ENCODE measurements around the gene OLFML2A.
A peak's percentile ranks its signal among the peaks of the same experiment; 100 is the strongest.
"Not testable (repeated sequence)": the region's sequence is repeated elsewhere in the genome, so short reads cannot be mapped to it uniquely, and the experiment has no call there.

OLFML2A gene

DNA sequence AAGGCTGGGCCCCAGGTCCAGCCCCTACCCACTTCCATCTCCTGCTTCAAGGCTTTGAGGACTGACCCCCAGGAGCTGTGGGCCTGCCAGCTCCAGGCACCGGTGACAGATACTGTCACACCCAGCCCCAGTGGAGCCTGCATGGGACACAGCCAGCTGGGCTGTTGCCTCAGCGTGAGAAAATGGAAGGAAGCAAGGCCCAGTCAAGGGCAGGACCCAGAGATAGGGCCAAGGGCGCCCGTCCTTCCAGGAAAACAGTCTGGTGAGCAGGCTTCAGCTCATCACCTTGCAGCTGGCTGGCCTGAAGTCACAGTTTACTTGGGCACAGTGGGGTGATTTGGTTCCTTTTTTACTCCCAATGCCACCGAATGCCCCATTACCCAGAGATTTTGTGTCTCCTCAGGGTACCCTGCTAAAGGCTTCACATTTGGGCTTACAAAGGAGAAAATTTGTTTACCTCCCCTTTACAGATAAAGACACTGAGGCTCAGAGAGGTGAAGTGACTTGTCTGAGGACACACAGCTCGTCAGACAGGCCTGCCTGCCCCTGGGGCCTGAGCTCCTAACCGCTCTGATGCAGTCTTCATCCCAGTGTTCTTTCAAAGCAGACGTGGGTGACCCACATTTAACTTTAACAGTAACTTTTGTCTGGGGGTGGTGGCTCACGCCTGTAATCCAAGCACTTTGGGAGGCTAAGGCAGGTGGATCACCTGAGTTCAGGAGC lies 54.9 kb downstream of the OLFML2A start:
- no peaks in the 10 kb centered on the region for H3K36me3 Mint-ChIP-seq (ENCODE audit: low read depth)
- no peaks in the 10 kb centered on the region for H3K9me3 Mint-ChIP-seq
- TF ChIP-seq, protein P1, sequence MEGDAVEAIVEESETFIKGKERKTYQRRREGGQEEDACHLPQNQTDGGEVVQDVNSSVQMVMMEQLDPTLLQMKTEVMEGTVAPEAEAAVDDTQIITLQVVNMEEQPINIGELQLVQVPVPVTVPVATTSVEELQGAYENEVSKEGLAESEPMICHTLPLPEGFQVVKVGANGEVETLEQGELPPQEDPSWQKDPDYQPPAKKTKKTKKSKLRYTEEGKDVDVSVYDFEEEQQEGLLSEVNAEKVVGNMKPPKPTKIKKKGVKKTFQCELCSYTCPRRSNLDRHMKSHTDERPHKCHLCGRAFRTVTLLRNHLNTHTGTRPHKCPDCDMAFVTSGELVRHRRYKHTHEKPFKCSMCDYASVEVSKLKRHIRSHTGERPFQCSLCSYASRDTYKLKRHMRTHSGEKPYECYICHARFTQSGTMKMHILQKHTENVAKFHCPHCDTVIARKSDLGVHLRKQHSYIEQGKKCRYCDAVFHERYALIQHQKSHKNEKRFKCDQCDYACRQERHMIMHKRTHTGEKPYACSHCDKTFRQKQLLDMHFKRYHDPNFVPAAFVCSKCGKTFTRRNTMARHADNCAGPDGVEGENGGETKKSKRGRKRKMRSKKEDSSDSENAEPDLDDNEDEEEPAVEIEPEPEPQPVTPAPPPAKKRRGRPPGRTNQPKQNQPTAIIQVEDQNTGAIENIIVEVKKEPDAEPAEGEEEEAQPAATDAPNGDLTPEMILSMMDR (IDR thresholded peaks at IDR 0.05; ENCODE audit: unreplicated experiment in 3 of 3), result no peak
- peak overlapping the region in 2 of 3 experiments; percentile 46 to 62 for H3K27ac Mint-ChIP-seq
- H3K4me3 Mint-ChIP-seq, result no peak overlapping the region
- H3K4me1 Mint-ChIP-seq, result peaks cover 60% of the 10 kb centered on the region
- H3K27me3 Mint-ChIP-seq (ENCODE audit: low read depth), result no peaks in the 10 kb centered on the region

- Mint-ChIP-seq H3K27ac (peak overlapping the region in 2 of 3 experiments; percentile 65 to 91), H3K4me1 (peaks cover 55% of the 10 kb centered on the region), H3K9me3 (no peaks in the 10 kb centered on the region), H3K27me3 (ENCODE audit: low read depth) (peaks cover 3% of the 10 kb centered on the region), H3K4me3 (no peak overlapping the region), H3K36me3 (ENCODE audit: low read depth) (no peaks in the 10 kb centered on the region)
- TF ChIP-seq, protein P1 (IDR thresholded peaks at IDR 0.05; ENCODE audit: unreplicated experiment in 3 of 3), result no peak
Measured at GRCh38 chr9:124834591-124834990, 57.7 kb downstream of the OLFML2A start.

DNA sequence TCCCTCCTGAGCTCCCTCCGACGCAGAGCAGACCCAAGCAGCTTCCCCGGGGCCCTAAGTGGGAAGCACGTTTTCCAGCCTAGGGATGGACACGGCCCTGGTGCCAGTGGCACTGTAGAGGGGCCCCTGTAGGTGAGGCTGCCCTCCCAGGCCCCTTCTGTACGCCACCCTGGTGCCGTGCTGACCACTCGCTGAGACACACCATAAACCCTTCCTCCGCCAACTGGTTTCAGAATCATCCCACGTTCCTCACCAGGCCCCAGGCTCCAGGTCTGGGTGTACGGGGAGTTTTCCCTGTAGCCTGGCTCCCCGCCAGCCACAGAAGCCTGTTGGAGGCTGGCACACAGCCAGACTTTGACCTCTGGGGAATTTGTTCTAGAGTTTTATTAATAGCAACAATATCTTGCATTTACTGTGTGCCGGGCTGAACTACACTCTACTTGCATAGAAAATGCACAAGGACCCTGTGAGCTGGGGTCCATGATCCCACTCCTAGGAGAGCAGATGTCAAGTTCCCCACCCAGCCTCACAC lies 58.2 kb downstream of the OLFML2A start:
- peak overlapping the region; percentile 65 to 91 (median 69) for H3K27ac Mint-ChIP-seq
- H3K27me3 Mint-ChIP-seq (ENCODE audit: low read depth), result peaks cover 3% of the 10 kb centered on the region
- H3K4me3 Mint-ChIP-seq, result peak overlapping the region in 1 of 3 experiments; percentile 52
- TF ChIP-seq, protein P1 (IDR thresholded peaks at IDR 0.05; ENCODE audit: unreplicated experiment in 3 of 3), result no peak
- H3K4me1 Mint-ChIP-seq, result peaks cover 56% of the 10 kb centered on the region
- H3K9me3 Mint-ChIP-seq, result no peaks in the 10 kb centered on the region
- H3K36me3 Mint-ChIP-seq (ENCODE audit: low read depth), result no peaks in the 10 kb centered on the region

DNA sequence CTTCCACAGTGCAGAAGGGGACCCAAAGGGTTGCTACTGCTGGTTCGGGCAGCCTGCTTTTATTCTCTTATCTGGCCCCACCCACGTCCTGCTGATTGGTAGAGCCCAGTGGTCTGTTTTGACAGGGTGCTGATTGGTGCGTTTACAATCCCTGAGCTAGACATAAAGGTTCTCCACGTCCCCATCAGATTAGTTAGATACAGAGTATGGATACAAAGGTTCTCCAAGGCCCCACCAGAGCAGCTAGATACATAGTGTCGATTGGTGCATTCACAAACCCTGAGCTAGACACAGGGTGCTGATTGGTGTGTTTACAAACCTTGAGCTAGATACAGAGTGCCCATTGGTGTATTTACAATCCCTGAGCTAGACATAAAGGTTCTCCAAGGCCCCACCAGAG lies 61.2 kb downstream of the OLFML2A start:
- not testable (repeated sequence) for H3K36me3 Mint-ChIP-seq (ENCODE audit: low read depth); H3K4me3 Mint-ChIP-seq; H3K27me3 Mint-ChIP-seq (ENCODE audit: low read depth); H3K27ac Mint-ChIP-seq; H3K9me3 Mint-ChIP-seq
- peaks cover 46% of the 10 kb centered on the region for H3K4me1 Mint-ChIP-seq

GRCh38 chr9:124838567-124839275 lies 61.8 kb downstream of the OLFML2A start:
- peaks cover 46% of the 10 kb centered on the region for H3K4me1 Mint-ChIP-seq
- H3K36me3 Mint-ChIP-seq (ENCODE audit: low read depth); H3K27me3 Mint-ChIP-seq (ENCODE audit: low read depth): not testable (repeated sequence)

GRCh38 chr9:124839612-124840299 lies 62.8 kb downstream of the OLFML2A start:
- TF ChIP-seq, protein P1 (IDR thresholded peaks at IDR 0.05; ENCODE audit: unreplicated experiment in 3 of 3), result peak; percentile 47 to 60 (median 49)
- Mint-ChIP-seq H3K27me3 (ENCODE audit: low read depth) (peaks cover 3% of the 10 kb centered on the region), H3K36me3 (ENCODE audit: low read depth) (no peaks in the 10 kb centered on the region), H3K9me3 (no peaks in the 10 kb centered on the region), H3K4me3 (no peak overlapping the region), H3K27ac (peak overlapping the region; percentile 45 to 85 (median 51)), H3K4me1 (peaks cover 36% of the 10 kb centered on the region)

More at GRCh38 chr9:124838567-124839275, 61.8 kb downstream of the OLFML2A start:
- not testable (repeated sequence) for H3K9me3 Mint-ChIP-seq, H3K4me3 Mint-ChIP-seq, H3K27ac Mint-ChIP-seq
